Large intestine (tissue), 3 donors: Measurements from ENCODE around the gene JUP. TPM values are rescaled to one million over a fixed set of nuclear protein-coding genes. Genes with fewer than 3 reads are reported as not detected.

ENCODE experiments used
- DNase-seq, 2 donors: peaks; one replicate each; pipeline versions ENCODE4 v3.0.0 to v3.0.0-alpha.2; 2013
- H3K27ac ChIP-seq: one replicate; pipeline ENCODE4 v1.5.1; 2013; ENCODE audit warnings: low read length
- H3K27me3 ChIP-seq: 2 replicates; pipeline ENCODE4 v1.6.1; 2013; ENCODE audit warnings: low read length; ENCODE audit not compliant: control insufficient read depth, insufficient read depth
- H3K36me3 ChIP-seq: 2 replicates; pipeline ENCODE4 v1.6.1; 2013; ENCODE audit warnings: low read length; ENCODE audit not compliant: control insufficient read depth, insufficient read depth
- H3K4me1 ChIP-seq: one replicate; pipeline ENCODE4 v1.6.1; 2013; ENCODE audit warnings: low read length; ENCODE audit not compliant: control insufficient read depth, insufficient read depth
- H3K4me3 ChIP-seq: one replicate; pipeline ENCODE4 v1.5.1; 2013; ENCODE audit warnings: low read length
- H3K9me3 ChIP-seq: one replicate; pipeline ENCODE4 v1.6.1; 2013; ENCODE audit warnings: mild to moderate bottlenecking, low read depth, low read length, moderate library complexity; ENCODE audit not compliant: control insufficient read depth
- WGBS: methylation state at CpG from one replicate; pipeline ENCODE4 v1.1.5; 2013; ENCODE audit warnings: low lambda C conversion rate; ENCODE audit not compliant: insufficient coverage; 5-methylcytosine and 5-hydroxymethylcytosine counted together
- polyA plus RNA-seq: library from polyadenylated mRNA; unstranded; fragments of 120-200 nt; gene quantifications from one replicate; pipeline ENCODE4 v1.2.1, GENCODE V29; 2013

The JUP gene
- polyA plus RNA-seq, 1 donor = 172 TPM

- WGBS = no CpG with 5 or more reads among the region's 17 CpGs
- H3K27me3 ChIP-seq = no peaks in the 10 kb centered on the region
- peaks cover 4% of the 10 kb centered on the region for H3K9me3 ChIP-seq
- H3K36me3 ChIP-seq = peaks cover 77% of the 10 kb centered on the region
- H3K27ac ChIP-seq = peak overlapping the region; percentile 95
- H3K4me1 ChIP-seq = peaks cover 53% of the 10 kb centered on the region
- no peak for DNase-seq
- no peak overlapping the region for H3K4me3 ChIP-seq
These were observed 14.9 kb downstream of the JUP start for GRCh38 chr17:41771389-41772206.

DNA sequence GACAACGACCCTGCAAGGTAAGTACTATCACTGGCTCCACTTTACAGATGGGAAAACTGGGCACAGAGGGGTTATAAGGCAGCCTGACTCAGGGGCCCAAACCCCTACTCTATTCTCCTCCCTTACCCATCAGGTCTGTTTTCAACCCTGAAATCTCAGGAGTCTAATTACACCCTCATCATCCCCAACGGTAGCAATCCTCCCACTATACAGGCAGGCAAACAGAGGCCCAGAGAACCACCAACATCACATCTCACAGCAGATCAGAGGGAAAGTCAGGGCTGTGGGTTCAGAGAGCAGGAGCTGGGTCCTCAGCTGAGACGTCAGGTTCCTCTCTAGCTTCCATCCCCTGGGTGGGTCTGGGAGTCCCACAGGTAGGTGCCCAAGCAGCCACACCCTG is 16.5 kb downstream of the JUP start:
- H3K9me3 ChIP-seq = peaks cover 4% of the 10 kb centered on the region
- WGBS = no CpG with 5 or more reads among the region's 3 CpGs
- H3K27ac ChIP-seq = no peak overlapping the region
- no peak for DNase-seq
- H3K4me1 ChIP-seq = peaks cover 38% of the 10 kb centered on the region
- H3K36me3 ChIP-seq = peaks cover 77% of the 10 kb centered on the region
- H3K27me3 ChIP-seq = no peaks in the 10 kb centered on the region
- H3K4me3 ChIP-seq = no peak overlapping the region

- Histone ChIP-seq H3K9me3 (peaks cover 4% of the 10 kb centered on the region), H3K27ac (no peak overlapping the region), H3K4me3 (no peak overlapping the region), H3K36me3 (peaks cover 77% of the 10 kb centered on the region), H3K27me3 (no peaks in the 10 kb centered on the region), H3K4me1 (peaks cover 32% of the 10 kb centered on the region)
- no CpG with 5 or more reads among the region's 16 CpGs for WGBS
- DNase-seq = no peak
These were observed 17.1 kb downstream of the JUP start for GRCh38 chr17:41769346-41769862.

- no CpG with 5 or more reads among the region's 23 CpGs for WGBS
- H3K27ac ChIP-seq = no peak overlapping the region
- H3K36me3 ChIP-seq = peaks cover 79% of the 10 kb centered on the region
- DNase-seq = no peak
- H3K4me1 ChIP-seq = peaks cover 26% of the 10 kb centered on the region
- H3K4me3 ChIP-seq = no peak overlapping the region
- no peaks in the 10 kb centered on the region for H3K27me3 ChIP-seq
- peaks cover 4% of the 10 kb centered on the region for H3K9me3 ChIP-seq
These were observed 17.7 kb downstream of the JUP start for GRCh38 chr17:41768682-41769288.

- H3K4me3 ChIP-seq = no peak overlapping the region
- no peak overlapping the region for H3K27ac ChIP-seq
- WGBS = no CpG with 5 or more reads among the region's 18 CpGs
- H3K36me3 ChIP-seq = peaks cover 91% of the 10 kb centered on the region
- H3K4me1 ChIP-seq = peaks cover 14% of the 10 kb centered on the region
- no peaks in the 10 kb centered on the region for H3K27me3 ChIP-seq
- DNase-seq = no peak
- peaks cover 4% of the 10 kb centered on the region for H3K9me3 ChIP-seq
These were observed 19.0 kb downstream of the JUP start for GRCh38 chr17:41767324-41768042.

GRCh38 chr17:41766135-41766534 is 20.4 kb downstream of the JUP start:
- H3K36me3 ChIP-seq = peaks cover 92% of the 10 kb centered on the region

GRCh38 chr17:41763327-41763726 is 23.2 kb downstream of the JUP start:
- Histone ChIP-seq H3K9me3 (no peaks in the 10 kb centered on the region), H3K27me3 (no peaks in the 10 kb centered on the region), H3K27ac (no peak overlapping the region), H3K4me1 (no peaks in the 10 kb centered on the region), H3K4me3 (no peak overlapping the region), H3K36me3 (peaks cover 86% of the 10 kb centered on the region)
- DNase-seq = no peak
- WGBS = no CpG with 5 or more reads among the region's 8 CpGs

More at GRCh38 chr17:41766135-41766534, 20.4 kb downstream of the JUP start:
- Histone ChIP-seq H3K4me1 (peaks cover under 1% of the 10 kb centered on the region), H3K9me3 (peaks cover 4% of the 10 kb centered on the region), H3K27ac (no peak overlapping the region), H3K4me3 (no peak overlapping the region), H3K27me3 (no peaks in the 10 kb centered on the region)
- DNase-seq = no peak

GRCh38 chr17:41762841-41763240 is 23.7 kb downstream of the JUP start:
- no CpG with 5 or more reads among the region's 16 CpGs for WGBS
- H3K36me3 ChIP-seq = peaks cover 89% of the 10 kb centered on the region
- H3K27ac ChIP-seq = no peak overlapping the region
- no peaks in the 10 kb centered on the region for H3K9me3 ChIP-seq
- no peaks in the 10 kb centered on the region for H3K27me3 ChIP-seq
- no peaks in the 10 kb centered on the region for H3K4me1 ChIP-seq
- H3K4me3 ChIP-seq = no peak overlapping the region
- DNase-seq = no peak

DNA sequence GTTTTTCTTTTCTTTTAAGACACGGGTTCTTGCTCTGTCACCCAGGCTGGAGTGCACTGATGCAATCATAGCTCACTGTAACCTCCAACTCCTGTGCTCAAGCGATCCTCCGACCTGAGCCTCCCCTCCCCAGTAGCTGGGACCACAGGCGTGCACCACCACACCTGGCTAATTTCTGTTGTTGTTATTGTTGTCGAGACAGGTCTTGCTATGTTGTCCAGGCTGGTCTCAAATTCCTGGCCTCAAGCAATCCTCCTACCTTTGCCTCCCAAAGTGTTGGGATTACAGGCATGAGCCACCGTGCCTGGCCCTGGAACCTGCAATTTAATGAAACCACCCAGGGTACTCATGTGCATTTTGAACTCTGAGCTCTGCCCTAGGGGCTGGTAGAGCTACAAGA is 24.1 kb downstream of the JUP start:
- H3K27ac ChIP-seq = no peak overlapping the region
- no peaks in the 10 kb centered on the region for H3K9me3 ChIP-seq
- no peak for DNase-seq
- H3K4me3 ChIP-seq = no peak overlapping the region
- peaks cover 89% of the 10 kb centered on the region for H3K36me3 ChIP-seq
- H3K27me3 ChIP-seq = no peaks in the 10 kb centered on the region
- WGBS = no CpG with 5 or more reads among the region's 6 CpGs
- no peaks in the 10 kb centered on the region for H3K4me1 ChIP-seq

- Histone ChIP-seq H3K4me3 (no peak overlapping the region), H3K27me3 (no peaks in the 10 kb centered on the region), H3K9me3 (no peaks in the 10 kb centered on the region), H3K27ac (no peak overlapping the region), H3K4me1 (no peaks in the 10 kb centered on the region), H3K36me3 (peaks cover 90% of the 10 kb centered on the region)
- WGBS = no CpG with 5 or more reads among the region's 6 CpGs
- DNase-seq = no peak
These were observed 25.6 kb downstream of the JUP start for GRCh38 chr17:41760878-41761277.
